Inflammatory macrophage treated with lipopolysaccharide for 1 hour (primary cell): Measurements from ENCODE around the gene WDR38.

Experiments
- DNase-seq, 2 donors: peaks; one replicate each; pipeline ENCODE4 v3.0.0-alpha.2; 2020 to 2022

WDR38 gene

GRCh38 chr9:124859803-124860581 lies 6.7 kb downstream of the WDR38 start:
- no peak for DNase-seq

- DNase-seq, result no peak
Measured at GRCh38 chr9:124860582-124861341, 7.5 kb downstream of the WDR38 start.

GRCh38 chr9:124861342-124862229 lies 8.3 kb downstream of the WDR38 start, which contains the start of the genes ARPC5L and RPL35:
TSS of gene ARPC5L (plus strand) at chr9:124862130. CDS start at chr9:124869291, 7,161 bp downstream.
TSS of gene RPL35 (minus strand) at chr9:124861957. CDS start at chr9:124861912, 45 bp downstream.
- peak; percentile 93 to 96 for DNase-seq

- DNase-seq, result no peak
Measured at GRCh38 chr9:124863371-124863871, 10.2 kb downstream of the WDR38 start.

GRCh38 chr9:124868511-124869465 lies 15.5 kb downstream of the WDR38 start:
- peak; percentile 78 to 89 for DNase-seq

GRCh38 chr9:124869466-124869985 lies 16.3 kb downstream of the WDR38 start:
- no peak for DNase-seq

GRCh38 chr9:124869986-124870560 lies 16.8 kb downstream of the WDR38 start:
- DNase-seq, result no peak

- DNase-seq, result no peak
Measured at GRCh38 chr9:124870723-124871122, 17.5 kb downstream of the WDR38 start.

- no peak for DNase-seq
Measured at GRCh38 chr9:124871156-124871561, 17.9 kb downstream of the WDR38 start.

GRCh38 chr9:124873664-124874063 lies 20.4 kb downstream of the WDR38 start:
- no peak for DNase-seq

GRCh38 chr9:124875501-124875900 lies 22.2 kb downstream of the WDR38 start:
- DNase-seq, result no peak

GRCh38 chr9:124877021-124877782 lies 23.9 kb downstream of the WDR38 start:
- no peak for DNase-seq

- no peak for DNase-seq
Measured at GRCh38 chr9:124878021-124878420, 24.8 kb downstream of the WDR38 start.

GRCh38 chr9:124878518-124878917 lies 25.3 kb downstream of the WDR38 start:
- DNase-seq, result no peak

GRCh38 chr9:124879226-124879625 lies 26.0 kb downstream of the WDR38 start:
- no peak for DNase-seq

GRCh38 chr9:124880501-124880900 lies 27.2 kb downstream of the WDR38 start:
- DNase-seq, result no peak

GRCh38 chr9:124881138-124881743 lies 28.0 kb downstream of the WDR38 start:
- DNase-seq, result no peak

GRCh38 chr9:124882231-124882630 lies 29.0 kb downstream of the WDR38 start:
- DNase-seq, result no peak

GRCh38 chr9:124884376-124884775 lies 31.1 kb downstream of the WDR38 start:
- no peak for DNase-seq

GRCh38 chr9:124885551-124885950 lies 32.3 kb downstream of the WDR38 start:
- DNase-seq, result no peak
